H1 (cell line): ENCODE data around the gene C2orf74.

Source experiments
- POLR2A ChIP-seq, 2 experiments: IDR thresholded peaks; 1 replicate in 1 of 2; 2 replicates in 1 of 2; pipeline ENCODE4 v1.6.1; 2011; ENCODE audit warnings: low read depth in 2 of 2, low read length in 2 of 2, mild to moderate bottlenecking in 2 of 2; ENCODE audit errors: control extremely low read depth in 1 of 2
- SIX5 ChIP-seq: IDR thresholded peaks from 2 replicates; pipeline ENCODE4 v1.6.1; 2011; ENCODE audit warnings: mild to moderate bottlenecking, low read depth, low read length
- YY1 ChIP-seq: IDR thresholded peaks from 2 replicates; pipeline ENCODE4 v1.6.1; 2011; ENCODE audit warnings: low read depth, mild to moderate bottlenecking, low read length
- TF ChIP-seq, protein P1 (sequence below): IDR thresholded peaks from 2 replicates; pipeline ENCODE4 v1.6.1; 2011; ENCODE audit warnings: low read length, improper control_type of control experiment

DNA sequence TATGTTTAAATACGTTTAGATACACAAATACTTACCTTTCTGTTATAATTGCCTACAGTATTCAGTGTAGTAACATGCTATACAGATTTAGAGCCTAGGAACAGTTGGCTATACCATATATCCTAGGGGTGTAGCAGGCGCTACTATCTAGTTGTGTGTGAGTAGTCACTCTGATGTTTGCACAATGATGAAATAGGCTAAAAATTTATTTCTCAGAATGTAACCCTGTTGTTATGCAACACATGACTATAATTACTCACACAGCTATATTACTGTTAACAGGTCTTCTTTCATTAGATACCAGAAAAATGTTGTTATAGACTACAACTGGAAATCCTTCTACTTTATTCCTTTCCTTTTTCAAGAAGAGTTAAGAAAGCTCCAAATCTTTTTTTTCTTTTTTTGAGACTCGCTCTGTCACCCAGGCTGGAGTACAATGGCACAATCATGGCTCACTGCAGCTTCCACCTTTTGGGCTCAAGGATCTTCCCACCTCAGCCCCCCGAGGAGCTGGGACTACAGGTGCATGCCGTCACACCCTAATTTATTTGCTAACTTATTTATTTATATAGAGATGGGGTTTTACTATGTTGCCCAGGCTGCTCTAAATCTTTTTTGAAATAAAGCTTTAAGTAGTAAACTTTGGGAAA is 48.5 kb downstream of the C2orf74 start:
- TF ChIP-seq, protein P1, sequence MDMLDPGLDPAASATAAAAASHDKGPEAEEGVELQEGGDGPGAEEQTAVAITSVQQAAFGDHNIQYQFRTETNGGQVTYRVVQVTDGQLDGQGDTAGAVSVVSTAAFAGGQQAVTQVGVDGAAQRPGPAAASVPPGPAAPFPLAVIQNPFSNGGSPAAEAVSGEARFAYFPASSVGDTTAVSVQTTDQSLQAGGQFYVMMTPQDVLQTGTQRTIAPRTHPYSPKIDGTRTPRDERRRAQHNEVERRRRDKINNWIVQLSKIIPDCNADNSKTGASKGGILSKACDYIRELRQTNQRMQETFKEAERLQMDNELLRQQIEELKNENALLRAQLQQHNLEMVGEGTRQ, result no peak
- TF ChIP-seq POLR2A (IDR thresholded peaks at IDR 0.05; ENCODE audit: control extremely low read depth in 1 of 2, low read depth in 2 of 2, low read length in 2 of 2) (no peak), YY1 (no peak), SIX5 (no peak)
